HG03469 (cell line): ENCODE measurements around the gene AOPEP.

Experiments
- ATAC-seq: cut with Tn5 transposase; IDR thresholded peaks from one replicate; pipeline ENCODE4 v1.9.1; 2021; ENCODE audit warnings: mild to moderate bottlenecking, moderate library complexity, moderate number of reproducible peaks; ENCODE audit not compliant: unreplicated experiment

The AOPEP gene

DNA sequence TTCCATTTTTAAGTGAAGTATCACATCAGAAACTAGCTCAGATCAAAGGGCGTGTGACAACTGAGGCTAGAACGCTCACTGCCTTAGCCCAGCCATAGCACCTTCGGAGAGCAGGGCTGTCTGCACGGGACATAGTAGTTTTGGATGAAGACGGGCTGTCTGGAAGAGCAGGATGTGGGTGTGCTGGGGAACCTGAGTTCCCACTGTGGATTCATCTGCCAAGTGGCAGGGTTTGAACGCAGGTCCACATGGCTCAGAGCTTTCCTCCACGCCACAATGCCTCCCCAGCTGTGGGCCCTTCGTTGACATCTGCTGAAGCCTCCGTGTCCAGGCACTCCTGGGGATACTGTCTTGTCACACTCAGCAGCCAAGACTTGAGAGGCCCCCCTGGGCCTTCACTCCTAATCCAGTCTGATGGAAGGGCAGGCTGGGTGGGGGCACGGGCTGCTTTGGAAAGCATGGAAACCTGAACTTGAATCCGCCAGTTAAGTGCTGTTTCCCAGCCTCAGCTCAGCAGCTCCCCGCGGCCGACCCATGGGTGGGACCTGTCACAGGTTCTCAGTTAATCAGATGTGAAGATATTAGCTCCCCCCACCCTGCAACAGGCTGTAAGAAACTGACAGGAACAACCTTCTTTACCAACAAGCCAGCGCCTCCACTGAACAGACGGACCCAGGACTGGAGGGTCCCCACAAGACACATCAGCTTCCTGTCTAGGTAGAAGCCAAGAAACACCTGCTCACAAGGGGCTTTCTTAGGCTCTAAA, 362.9 kb downstream of the AOPEP start:
- ATAC-seq, result no peak

DNA sequence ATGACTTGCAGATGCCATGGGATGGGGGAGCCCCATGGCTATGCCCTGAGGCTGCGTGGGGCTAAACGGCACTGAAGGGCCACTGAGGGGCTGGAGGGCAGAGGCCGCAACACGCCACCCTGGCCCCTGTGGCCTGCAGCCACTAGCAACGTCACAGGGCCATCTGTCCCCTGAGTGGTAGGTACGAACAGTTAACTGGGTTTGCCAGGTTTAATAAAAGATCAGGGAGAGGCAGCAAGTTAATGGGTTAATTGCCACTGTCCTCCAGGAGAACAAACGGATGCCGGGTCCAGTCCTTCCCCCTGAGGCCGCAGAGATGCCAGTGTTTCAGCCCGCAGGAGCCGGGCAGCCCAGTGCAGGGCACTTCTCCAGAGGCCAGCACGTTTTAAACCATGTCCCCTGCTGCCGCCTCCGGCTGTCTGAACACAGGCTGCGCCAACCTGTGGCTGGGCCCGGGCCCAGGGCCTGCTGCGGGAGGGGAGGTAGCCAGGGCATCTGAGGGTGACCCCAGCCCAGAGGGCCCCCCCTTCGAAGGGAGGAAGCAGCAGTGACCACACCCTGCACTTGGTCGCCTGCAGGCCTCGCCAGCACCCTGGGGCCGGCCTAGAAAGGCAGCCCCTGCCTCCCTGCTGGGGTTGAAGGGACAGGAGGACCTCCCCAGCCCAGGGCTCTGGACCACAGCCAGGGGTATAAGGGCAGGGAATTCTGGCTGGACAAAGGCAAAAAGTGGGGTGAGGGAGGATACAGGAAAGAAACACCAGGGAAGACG, 363.7 kb downstream of the AOPEP start:
- ATAC-seq, result no peak

DNA sequence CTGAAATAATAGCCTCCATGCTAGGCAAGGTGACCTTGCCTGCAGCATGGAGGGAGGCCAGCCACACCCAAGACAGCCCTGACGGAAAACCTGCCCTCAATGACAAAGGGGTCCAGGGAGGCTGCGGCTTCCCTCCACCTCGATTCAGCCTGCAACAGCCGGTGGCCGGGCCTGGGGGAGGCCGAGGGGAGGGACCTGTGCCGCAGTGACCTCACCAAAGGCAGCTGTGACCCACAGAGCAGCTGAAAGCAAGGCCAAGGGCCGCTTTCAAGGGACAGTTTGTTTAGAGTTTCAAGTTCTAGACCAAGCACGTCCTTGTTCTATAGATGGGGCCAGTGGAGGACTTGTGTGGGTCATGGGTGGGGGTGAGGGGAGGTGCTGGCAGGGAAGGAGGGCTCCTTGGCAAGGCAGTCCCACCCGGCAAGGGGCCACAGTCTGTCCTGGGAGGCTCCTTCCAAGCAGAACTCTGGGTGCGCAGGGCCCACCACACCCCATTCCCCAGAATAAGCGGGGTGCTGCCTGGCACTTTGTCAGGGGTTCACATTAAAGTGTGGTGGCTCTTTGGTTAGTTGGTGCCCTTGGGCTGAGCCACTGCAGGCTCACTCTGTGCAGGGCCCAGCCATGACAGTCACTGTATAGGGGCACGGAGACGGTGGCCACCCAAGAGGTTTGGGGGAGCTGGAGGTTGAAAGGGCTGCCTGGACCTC, 364.5 kb downstream of the AOPEP start:
- no peak for ATAC-seq

DNA sequence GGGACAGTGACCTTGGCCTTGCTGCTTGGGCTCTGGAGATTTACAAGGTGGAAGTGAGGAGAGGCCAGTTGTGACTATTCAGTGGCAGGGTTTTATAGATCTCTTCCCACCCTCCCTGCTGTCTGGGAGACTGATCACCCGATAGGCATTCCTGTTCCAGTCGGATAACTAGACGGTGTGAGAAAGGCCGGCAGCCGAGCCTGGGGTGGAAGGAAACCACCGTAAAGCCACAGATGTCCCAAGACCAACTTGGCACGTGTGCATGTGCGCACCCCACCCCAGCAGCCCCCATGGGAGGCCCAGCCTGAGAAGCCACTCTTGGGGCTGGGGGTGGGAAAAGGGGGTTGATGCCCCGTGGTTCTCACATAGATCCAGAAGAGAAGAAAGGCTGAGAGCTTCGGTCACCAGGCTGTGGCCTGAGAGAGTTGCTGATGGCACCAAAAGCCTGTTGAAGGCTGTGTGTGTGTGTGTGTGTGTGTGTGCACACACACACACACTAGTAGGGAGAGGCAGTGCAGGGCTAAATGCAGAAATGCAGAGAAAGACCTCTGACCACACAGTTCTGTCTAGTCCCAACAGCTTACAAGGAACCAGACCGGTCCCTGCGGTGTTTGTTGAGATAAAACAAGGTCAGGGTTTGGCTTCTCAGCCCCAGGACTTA, 365.2 kb downstream of the AOPEP start:
- ATAC-seq, result no peak

DNA sequence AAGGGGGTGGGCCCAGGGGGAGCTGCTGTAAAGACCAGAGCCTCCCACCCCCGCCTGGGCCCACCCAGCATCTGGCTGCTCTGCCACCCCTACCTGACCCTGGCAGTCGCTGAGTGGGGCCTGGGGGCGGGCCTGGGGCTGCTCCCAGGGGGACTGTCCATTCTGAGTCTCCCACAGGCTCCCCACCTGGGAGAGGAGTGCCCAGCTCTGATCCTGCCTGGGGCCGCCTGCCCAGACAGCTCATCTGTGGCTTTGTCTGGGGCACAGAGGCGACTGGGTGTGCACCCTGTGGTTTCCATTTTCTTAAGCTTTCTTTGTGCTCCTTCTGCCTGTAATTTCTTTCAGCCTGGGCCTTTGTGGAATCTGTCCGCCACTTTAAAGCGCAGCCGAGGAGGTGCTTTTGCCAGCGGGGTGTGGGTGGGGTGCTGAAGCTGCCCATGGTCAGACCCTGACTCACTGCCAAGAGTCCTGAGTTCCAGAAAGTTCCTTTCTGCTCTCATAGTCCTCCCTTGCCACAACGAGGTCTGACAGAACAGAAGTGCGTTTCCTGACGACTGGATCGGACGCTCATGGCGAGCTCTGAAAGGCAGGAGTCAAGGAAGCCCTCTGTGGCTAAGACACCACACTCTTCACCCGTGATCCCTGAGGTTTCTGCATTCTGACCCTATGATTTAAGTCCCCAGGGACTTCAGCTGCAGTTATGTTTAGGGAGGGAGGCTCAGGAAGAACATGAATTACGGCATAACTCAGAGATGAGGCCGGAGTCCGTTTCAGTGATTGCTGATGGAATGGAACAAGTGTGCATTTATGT, 366.0 kb downstream of the AOPEP start:
- no peak for ATAC-seq

DNA sequence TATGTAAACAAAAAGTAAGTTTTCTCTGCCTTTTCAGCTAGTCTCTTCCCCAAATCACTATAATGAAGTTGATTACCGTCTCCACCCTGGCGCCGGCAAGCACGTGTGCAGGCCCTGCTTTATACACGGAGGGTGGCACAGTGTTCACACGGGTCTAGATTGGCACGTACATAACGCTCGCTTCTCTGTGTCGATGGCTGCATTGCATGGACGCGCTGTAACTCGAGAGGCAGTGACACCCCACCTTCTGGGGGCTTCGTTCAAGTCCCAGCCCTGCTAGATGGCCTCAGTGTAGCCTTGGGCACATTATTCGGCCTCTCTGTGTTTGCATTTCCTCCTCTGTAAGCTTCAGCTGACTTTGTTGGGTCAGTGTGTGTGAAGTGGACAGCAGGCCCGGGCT, 367.1 kb downstream of the AOPEP start:
- no peak for ATAC-seq

DNA sequence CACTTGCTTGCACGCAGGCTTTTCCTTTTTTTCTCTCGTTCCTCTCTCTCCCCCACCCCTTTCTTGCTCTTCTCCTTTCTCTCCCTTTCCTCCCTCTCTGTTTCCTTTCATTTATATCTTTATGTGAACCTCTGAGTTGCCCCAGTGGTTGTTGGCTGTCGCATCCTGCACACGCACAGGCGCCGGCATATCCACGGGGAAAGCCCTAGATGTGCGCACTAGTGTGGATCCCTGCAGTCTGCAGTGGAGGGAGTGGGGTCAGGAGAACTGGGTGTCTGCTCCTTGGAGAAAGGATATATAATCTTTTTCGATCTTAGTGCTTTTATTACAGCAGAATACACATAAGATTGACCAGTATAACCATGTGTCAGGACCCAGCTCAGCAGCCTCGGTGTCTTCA, 367.5 kb downstream of the AOPEP start:
- ATAC-seq, result no peak

DNA sequence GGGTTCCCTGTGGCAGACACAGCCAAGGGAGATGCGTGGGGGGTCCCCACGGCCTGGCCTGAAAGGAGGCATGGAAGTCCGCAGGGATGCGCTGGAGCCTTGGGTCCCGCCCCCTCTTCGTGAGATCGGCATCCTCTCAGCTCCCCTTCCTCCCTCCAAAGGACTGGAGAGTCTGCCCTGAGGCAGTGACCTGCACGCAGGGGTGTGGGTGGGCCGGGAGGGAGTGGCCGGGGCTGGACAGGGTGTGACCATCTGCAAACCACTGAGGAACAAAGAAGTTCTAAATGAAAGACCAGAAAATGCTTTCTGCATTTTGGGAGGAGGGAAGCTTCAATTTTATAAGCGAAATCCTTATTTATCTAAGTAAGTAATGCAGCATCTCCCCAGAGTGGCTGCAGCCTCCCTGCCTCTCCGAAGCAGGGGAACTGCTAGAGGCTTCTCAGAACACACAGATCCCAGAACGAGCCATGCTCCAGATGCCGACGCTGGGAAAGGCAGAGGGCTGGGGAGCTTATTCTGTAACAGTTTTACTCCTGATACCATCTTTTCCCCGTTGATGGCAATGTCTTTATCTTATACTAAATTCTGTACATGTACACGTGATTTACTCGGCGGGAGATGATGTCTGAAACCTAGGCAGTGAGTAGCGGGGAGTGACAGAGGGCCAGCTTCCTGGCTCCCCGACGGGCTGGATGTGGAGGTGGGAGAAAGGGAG, 369.3 kb downstream of the AOPEP start:
- ATAC-seq, result no peak

DNA sequence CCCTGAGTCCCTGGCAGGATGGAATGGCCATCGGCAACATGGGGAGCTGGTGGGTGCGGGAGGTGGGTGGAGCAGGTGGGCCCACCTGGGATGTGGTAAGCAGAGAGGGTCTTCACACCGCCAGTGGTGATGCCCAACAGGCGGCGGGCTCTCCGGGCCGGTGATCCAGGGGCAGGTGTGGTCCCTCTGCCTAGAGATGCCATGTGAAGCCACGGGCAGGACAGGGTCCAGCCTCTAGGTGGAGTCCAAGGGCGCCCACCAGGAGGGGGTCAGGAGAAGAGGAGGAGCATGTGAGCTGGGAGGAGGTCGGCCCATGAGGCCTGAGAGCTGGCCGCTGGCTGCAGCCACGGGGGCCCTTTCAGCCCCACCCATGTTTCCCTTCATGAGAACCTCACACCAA, 369.9 kb downstream of the AOPEP start:
- no peak for ATAC-seq

DNA sequence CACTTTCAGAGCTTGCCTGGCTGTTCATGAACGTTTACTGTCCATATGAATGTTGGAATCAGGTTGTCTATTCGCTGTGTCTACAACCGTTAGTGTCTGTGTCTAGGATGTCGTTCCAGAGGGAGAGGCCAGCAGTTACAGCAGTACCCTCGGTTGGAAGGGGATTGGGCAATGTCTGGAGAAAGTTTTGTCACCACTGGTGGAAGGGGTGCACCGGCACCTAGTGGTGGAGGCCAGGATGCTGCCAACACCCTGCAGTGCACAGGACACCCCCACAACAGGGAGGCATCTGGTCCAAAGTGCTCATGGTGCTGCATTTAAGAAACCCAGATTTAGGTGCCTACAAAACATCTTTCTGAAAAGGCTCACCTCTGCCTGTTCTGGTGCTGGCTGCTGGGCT, 370.3 kb downstream of the AOPEP start:
- ATAC-seq, result no peak

DNA sequence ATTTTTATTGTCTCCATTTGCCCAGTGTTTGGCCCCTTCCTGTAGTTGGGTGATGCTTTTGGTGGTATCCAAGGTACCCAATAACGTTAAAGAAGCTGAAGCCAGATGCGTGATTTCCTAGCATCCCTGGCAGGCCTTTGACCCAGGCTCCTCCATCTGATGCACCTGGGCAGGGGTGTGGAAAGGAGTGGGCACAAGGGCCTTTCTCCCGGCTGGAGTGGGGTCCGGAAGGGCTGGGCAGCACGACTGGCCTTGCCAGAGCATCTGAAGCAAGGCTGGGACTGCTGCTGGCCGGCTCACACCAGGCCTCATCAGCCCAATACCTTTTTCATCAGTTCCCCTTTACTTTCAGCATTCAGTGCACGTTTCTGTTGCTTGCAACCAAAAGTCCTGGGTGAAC, 370.8 kb downstream of the AOPEP start:
- no peak for ATAC-seq

DNA sequence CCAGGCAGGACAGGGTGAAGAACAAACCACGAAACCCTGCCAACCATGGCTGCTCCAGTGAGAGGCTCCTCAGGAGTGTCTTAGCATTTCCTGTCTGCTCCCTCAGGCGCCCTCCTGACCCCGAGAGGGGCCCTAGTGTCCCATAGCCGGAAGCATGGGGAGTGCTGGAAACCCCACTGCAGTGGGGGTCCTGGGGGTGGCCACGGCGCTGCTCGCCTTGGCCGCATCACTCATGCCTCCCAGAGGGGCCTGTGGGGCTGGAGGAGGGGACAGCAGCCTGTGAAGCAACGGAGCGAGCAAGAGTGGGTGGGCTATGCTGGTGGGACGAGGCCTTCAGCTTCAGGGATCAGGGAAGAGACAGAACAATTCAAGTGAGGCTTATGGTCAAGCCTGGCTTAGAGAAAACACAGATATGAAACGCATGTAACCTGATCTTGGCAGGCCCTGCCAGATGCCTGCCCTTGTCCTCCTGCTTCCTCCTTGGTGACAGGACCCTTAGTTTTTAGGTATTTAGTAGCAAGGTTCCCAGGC, 372.0 kb downstream of the AOPEP start:
- no peak for ATAC-seq

DNA sequence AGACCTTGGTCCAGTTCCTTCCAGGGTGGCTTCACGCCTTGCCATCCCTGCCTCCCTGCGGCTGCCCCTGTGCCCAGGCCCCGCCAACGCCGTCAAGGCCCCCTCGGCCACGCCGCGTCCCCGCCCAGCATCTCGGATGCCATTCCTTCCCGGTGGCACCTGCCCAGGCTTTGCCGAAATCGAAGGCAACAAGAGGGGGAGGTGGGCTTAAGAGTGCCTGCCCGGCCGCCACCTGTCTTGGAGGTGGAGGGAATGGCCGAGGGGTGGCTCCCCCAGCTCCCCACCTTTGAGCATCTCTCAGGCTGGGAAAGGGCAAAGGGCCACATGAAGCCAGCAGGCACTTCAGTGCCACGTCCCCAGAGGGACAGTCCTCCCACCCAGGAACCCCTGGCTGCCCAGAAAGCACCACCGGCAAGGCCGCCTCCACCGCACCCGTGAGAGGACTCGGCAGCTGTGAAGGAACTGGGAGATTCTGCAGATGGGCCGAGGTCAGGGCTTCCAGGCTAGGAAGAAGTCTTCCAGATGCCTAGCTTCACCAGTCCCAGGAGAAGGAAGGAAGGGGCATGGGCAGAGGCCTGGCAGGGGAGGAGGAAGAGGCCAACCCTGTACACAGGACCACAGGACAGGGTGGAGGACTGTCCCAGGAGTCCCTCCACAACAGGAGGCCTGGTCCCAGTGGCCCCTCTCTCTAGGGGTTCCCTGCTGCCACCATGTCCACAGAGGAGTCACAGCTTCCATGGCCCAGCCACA, 373.0 kb downstream of the AOPEP start:
- ATAC-seq, result no peak

DNA sequence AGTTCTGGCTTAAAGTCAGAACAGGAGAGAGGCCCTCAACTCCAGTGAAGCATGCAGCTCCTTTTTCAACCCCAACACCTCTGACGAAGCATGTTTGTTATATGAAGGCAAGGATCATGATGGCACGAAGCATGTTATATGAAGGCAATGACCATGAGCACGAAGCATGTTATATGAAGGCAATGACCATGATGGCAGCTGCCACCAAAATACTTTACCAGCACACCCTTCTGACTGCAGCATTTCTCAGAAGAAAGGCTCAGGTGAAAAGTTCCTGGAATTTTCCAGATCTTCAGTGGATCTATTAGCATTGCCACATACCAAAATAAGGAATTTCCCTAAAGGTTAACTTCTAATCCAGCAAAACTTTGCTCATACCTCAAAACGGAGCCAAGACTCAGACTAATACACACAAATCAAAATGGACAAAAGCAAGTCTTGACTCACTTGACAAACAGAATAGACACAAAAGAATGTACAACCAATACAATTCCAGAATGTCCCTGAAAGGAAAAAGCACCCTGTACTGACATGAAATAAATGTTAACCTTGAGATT, 373.6 kb downstream of the AOPEP start:
- ATAC-seq, result no peak

DNA sequence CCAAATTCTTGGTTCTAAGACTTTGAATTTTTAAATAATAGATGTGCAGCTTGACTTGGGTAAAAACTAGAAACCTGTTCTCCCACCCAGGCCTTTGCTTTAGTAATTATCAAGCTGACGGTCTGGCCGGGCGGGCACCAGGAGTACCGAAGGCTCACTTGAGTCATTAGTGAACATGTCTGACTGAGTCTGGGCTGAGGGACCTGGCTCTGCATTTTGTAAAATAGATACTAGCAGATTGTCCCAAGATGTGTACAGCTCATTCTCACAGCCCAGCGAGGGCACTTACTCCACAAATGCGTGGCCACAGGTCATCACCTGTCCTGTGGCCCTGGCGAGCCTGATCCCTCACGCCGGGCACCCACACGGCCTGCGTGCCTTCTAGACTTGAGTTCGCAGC, 374.8 kb downstream of the AOPEP start:
- no peak for ATAC-seq

DNA sequence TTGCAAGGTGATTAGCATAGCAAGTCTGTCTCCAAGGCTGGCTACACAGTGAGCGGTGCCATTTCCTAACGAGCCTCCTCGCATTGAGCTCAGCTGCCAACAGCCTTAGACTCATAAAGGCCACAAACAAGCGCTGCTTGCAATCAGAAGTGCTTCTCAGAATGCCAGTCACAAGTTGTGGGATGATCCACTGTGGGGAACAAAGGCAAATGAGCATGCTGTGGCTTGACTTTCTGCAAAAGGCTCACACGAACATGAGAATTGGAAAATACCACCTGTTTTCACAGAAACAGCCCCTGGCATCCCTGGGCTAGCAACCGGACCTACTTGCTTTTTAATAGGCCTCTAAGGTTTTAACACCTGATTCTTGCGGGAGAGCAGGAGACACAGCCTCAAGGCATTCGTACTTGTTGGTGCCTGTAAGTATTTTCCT, 375.5 kb downstream of the AOPEP start:
- ATAC-seq, result no peak

DNA sequence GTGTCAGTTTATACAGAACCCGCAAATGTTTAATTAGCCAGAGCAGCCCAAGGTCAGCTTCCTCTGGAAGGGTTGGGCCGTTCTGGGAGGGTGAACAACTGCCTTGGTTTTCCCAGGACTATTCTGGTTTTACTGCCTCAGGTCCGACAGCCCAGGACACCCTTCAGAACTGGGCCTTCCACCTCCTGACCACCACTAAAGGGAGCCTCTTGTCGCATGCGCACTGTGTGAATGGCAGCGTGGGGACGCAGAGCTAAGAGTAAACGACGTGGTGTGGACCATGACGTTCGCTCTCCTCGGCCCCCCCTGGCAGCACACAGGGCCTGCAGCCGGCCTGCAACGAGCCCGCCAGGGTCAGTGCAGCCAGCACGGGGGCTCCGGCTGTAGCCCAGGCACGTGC, 376.1 kb downstream of the AOPEP start:
- no peak for ATAC-seq

DNA sequence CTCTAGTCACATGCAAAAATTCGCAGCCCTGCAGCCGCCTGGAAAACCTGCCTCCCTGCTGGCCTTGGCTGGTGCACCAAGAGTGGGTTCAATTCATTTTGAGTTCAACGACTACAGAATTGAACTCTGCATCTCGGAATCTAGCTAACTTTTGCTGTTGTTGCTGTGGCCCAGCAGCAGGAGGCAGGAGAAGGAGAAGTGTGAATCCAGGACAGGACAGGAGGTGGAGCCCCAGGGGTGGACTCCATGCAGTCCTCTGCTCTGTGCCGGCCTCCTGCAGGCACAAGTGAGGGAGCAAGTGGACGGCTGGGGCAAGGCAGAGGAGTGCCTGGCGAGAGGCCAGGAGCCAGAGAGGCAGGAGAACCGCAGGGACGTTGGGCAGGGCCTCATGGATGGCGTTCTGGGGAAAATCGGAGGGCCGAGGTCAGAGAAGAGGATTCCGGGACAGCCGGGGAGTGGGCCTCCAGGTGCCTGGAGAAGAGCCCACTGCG, 376.8 kb downstream of the AOPEP start:
- no peak for ATAC-seq
